Thyroid gland (tissue), 4 donors: ENCODE data around the gene OSBPL3. TPM values are rescaled to one million over a fixed set of nuclear protein-coding genes. Genes with fewer than 3 reads are reported as not detected.

Source experiments
- DNase-seq, 2 donors: peaks; one replicate each; pipeline ENCODE4 v3.0.0-alpha.2; 2019
- H3K27ac ChIP-seq, 3 donors: fragments of 200-600 bp; sonication (generic); 1 replicate in 2 of 3; 2 replicates in 1 of 3; pipeline ENCODE4 v1.5.1; 2016 to 2019; ENCODE audit warnings: mild to moderate bottlenecking in 1 of 3, moderate library complexity in 1 of 3
- H3K27me3 ChIP-seq: fragments of 200-600 bp; sonication (generic); one replicate; pipeline ENCODE4 v1.5.1; 2019
- H3K36me3 ChIP-seq, 2 donors: fragments of 200-600 bp; sonication (generic); one replicate each; pipeline ENCODE4 v1.5.1; 2016 to 2019
- H3K4me1 ChIP-seq, 2 donors: fragments of 200-600 bp; sonication (generic); one replicate each; pipeline ENCODE4 v1.5.1; 2017 to 2019
- H3K4me3 ChIP-seq, 3 donors: fragments of 200-600 bp; sonication (generic); replicated peaks in 1 of 3; 1 replicate in 2 of 3; 2 replicates in 1 of 3; pipeline ENCODE4 v1.5.1; 2016; ENCODE audit warnings: mild to moderate bottlenecking in 1 of 3
- H3K9me3 ChIP-seq: fragments of 200-600 bp; sonication (generic); one replicate; pipeline ENCODE4 v1.5.1; 2017
- CTCF ChIP-seq, 6 experiments: fragments of 200-600 bp in 3 of 6; fragments of 450-650 bp in 3 of 6; sonication (generic) in 3 of 6; IDR thresholded peaks; one replicate each; pipeline ENCODE4 v1.5.1; 2016 to 2019; ENCODE audit warnings: antibody characterized with exemption in 6 of 6, mild to moderate bottlenecking in 2 of 6, inconsistent platforms in 1 of 6, moderate library complexity in 1 of 6
- POLR2A ChIP-seq, 2 donors: fragments of 450-650 bp; IDR thresholded peaks; one replicate each; pipeline ENCODE4 v1.6.1; 2017; ENCODE audit warnings: antibody characterized with exemption in 2 of 2, mild to moderate bottlenecking in 2 of 2, moderate library complexity in 1 of 2
- WGBS, 2 donors: methylation state at CpG; one replicate each; pipeline ENCODE4 v1.1.5; 2017; 5-methylcytosine and 5-hydroxymethylcytosine counted together
- intact Hi-C: fragments of 100-400 bp; cut with DNase I; formaldehyde crosslinking; loops from one replicate; pipeline ENCODE4 v1.15.1; 2023
- total RNA-seq, 4 donors: library from RNA; depleted of rRNA; stranded (reverse); fragments of >200 nt; gene quantifications; one replicate each; pipeline ENCODE4 v1.2.3, GENCODE V29; 2016

OSBPL3 gene
- total RNA-seq, 4 donors from 2014 or later = 22.1 to 41.7 (median 34.3) TPM

GRCh38 chr7:24891311-24891735 lies 88.7 kb downstream of the OSBPL3 start:
- Histone ChIP-seq H3K9me3 (no peaks in the 10 kb centered on the region), H3K4me1 (peaks cover 0 to 8% of the 10 kb centered on the region in 2 donors), H3K4me3 (no peak overlapping the region), H3K27ac (no peak overlapping the region), H3K36me3 (no peaks in the 10 kb centered on the region), H3K27me3 (no peaks in the 10 kb centered on the region)
- whole genome bisulfite sequencing, 2 donors = 75 to 86% methylated on average over 3 of the region's 3 CpGs
- intact Hi-C loops = no loop called here
- TF ChIP-seq CTCF (IDR thresholded peaks at IDR 0.05) (no peak), POLR2A (IDR thresholded peaks at IDR 0.05) (no peak)
- DNase-seq = no peak

- Histone ChIP-seq H3K9me3 (no peaks in the 10 kb centered on the region), H3K36me3 (no peaks in the 10 kb centered on the region), H3K4me1 (peaks cover 10 to 14% of the 10 kb centered on the region in 2 donors), H3K4me3 (no peak overlapping the region), H3K27me3 (no peaks in the 10 kb centered on the region), H3K27ac (no peak overlapping the region)
- TF ChIP-seq POLR2A (IDR thresholded peaks at IDR 0.05) = no peak
- no peak for TF ChIP-seq CTCF (IDR thresholded peaks at IDR 0.05)
- intact Hi-C loops = loop anchor here (10.0 kb wide), 1 partner anchor 85 kb away; no protein-coding TSS in a partner anchor
- DNase-seq = no peak
- 86 to 100% methylated on average over 1 of the region's 1 CpG for WGBS, 2 donors
These were observed 90.4 kb downstream of the OSBPL3 start for GRCh38 chr7:24889611-24890010.

GRCh38 chr7:24888653-24889052 lies 91.3 kb downstream of the OSBPL3 start:
- no peaks in the 10 kb centered on the region for H3K9me3 ChIP-seq
- no peak overlapping the region for H3K27ac ChIP-seq
- H3K36me3 ChIP-seq = no peaks in the 10 kb centered on the region
- no peak for DNase-seq
- H3K27me3 ChIP-seq = no peaks in the 10 kb centered on the region
- intact Hi-C loops = loop anchor here (10.0 kb wide), 1 partner anchor 86 kb away; no protein-coding TSS in a partner anchor
- TF ChIP-seq POLR2A (IDR thresholded peaks at IDR 0.05) = no peak
- TF ChIP-seq CTCF (IDR thresholded peaks at IDR 0.05) = no peak
- no peak overlapping the region for H3K4me3 ChIP-seq
- H3K4me1 ChIP-seq = peaks cover 20 to 23% of the 10 kb centered on the region in 2 donors

GRCh38 chr7:24885716-24886115 lies 94.3 kb downstream of the OSBPL3 start:
- no peaks in the 10 kb centered on the region for H3K27me3 ChIP-seq
- WGBS, 2 donors = 82 to 88% methylated on average over 1 of the region's 1 CpG
- no peak for DNase-seq
- no peak overlapping the region for H3K4me3 ChIP-seq
- peaks cover 28 to 46% of the 10 kb centered on the region in 2 donors for H3K4me1 ChIP-seq
- H3K36me3 ChIP-seq = no peaks in the 10 kb centered on the region
- intact Hi-C loops = loop anchor here (10.0 kb wide), 1 partner anchor 89 kb away; no protein-coding TSS in a partner anchor
- TF ChIP-seq CTCF (IDR thresholded peaks at IDR 0.05) (no peak), POLR2A (IDR thresholded peaks at IDR 0.05) (no peak)
- H3K27ac ChIP-seq = peak overlapping the region; percentile 63 to 85 (median 78)
- no peaks in the 10 kb centered on the region for H3K9me3 ChIP-seq

- no peak overlapping the region for H3K4me3 ChIP-seq
- DNase-seq = peak; percentile 44 to 59
- no peaks in the 10 kb centered on the region for H3K36me3 ChIP-seq
- H3K27ac ChIP-seq = peak overlapping the region; percentile 63 to 85 (median 78)
- TF ChIP-seq CTCF (IDR thresholded peaks at IDR 0.05) (peak in 3 of 6 experiments; percentile 38 to 49 (median 44)), POLR2A (IDR thresholded peaks at IDR 0.05) (peak in 1 of 2 donors; percentile 13)
- peaks cover 28 to 50% of the 10 kb centered on the region in 2 donors for H3K4me1 ChIP-seq
- no peaks in the 10 kb centered on the region for H3K27me3 ChIP-seq
- H3K9me3 ChIP-seq = no peaks in the 10 kb centered on the region
- 42 to 45% methylated on average over 2 of the region's 2 CpGs for WGBS, 2 donors
- intact Hi-C loops = loop anchor here (10.0 kb wide), 1 partner anchor 89 kb away; no protein-coding TSS in a partner anchor
These were observed 94.7 kb downstream of the OSBPL3 start for GRCh38 chr7:24885305-24885704.
